Stimulated activated CD8-positive, alpha-beta memory T cell treated with anti-CD3 and anti-CD28 coated beads, Interleukin-4, amount 100 ng/mL, for 4 hours (primary cell): ENCODE data around the gene NR3C1.
A peak's percentile ranks its signal among the peaks of the same experiment; 100 is the strongest.

Source experiments
- DNase-seq, 2 donors: peaks; one replicate each; pipeline ENCODE4 v3.0.0-alpha.2; 2020; ENCODE audit warnings: low read depth in 2 of 2, low spot score in 1 of 2

Gene NR3C1

GRCh38 chr5:143426437-143426991 lies 23.0 kb upstream of the NR3C1 start:
- DNase-seq, result no peak

GRCh38 chr5:143425835-143426234 lies 22.3 kb upstream of the NR3C1 start:
- no peak for DNase-seq

- DNase-seq, result no peak
Measured at GRCh38 chr5:143418140-143418866, 14.8 kb upstream of the NR3C1 start.

GRCh38 chr5:143417503-143418139 lies 14.1 kb upstream of the NR3C1 start:
- no peak for DNase-seq

- DNase-seq, result no peak
Measured at GRCh38 chr5:143416411-143416810, 12.9 kb upstream of the NR3C1 start.

GRCh38 chr5:143413958-143414669 lies 10.6 kb upstream of the NR3C1 start:
- DNase-seq, result no peak

GRCh38 chr5:143412661-143413342 lies 9.3 kb upstream of the NR3C1 start:
- no peak for DNase-seq

- no peak for DNase-seq
Measured at GRCh38 chr5:143409926-143410325, 6.4 kb upstream of the NR3C1 start.

GRCh38 chr5:143406408-143406807 lies 2.9 kb upstream of the NR3C1 start:
- no peak for DNase-seq

- DNase-seq, result no peak
Measured at GRCh38 chr5:143405849-143406098, 2.3 kb upstream of the NR3C1 start.

GRCh38 chr5:143405063-143405848 lies 1.8 kb upstream of the NR3C1 start:
- DNase-seq, result peak; percentile 68 to 76

GRCh38 chr5:143404416-143405062 lies 1.1 kb upstream of the NR3C1 start:
- peak; percentile 37 to 62 for DNase-seq

- no peak for DNase-seq
Measured at GRCh38 chr5:143403334-143403592, 223 bp downstream of the NR3C1 start.

GRCh38 chr5:143402553-143403333 lies 743 bp downstream of the NR3C1 start:
- peak in 1 of 2 donors; percentile 27 for DNase-seq

- DNase-seq, result no peak
Measured at GRCh38 chr5:143402017-143402552, 1.4 kb downstream of the NR3C1 start.

GRCh38 chr5:143401227-143402016 lies 2.1 kb downstream of the NR3C1 start:
- no peak for DNase-seq

- no peak for DNase-seq
Measured at GRCh38 chr5:143400541-143401226, 2.8 kb downstream of the NR3C1 start.
